ENCODE results near the gene CDH24. TPM values are rescaled to one million over a fixed set of nuclear protein-coding genes. Genes with fewer than 3 reads are reported as not detected.

The CDH24 gene
- total and polyA plus RNA-seq, 9 of the 15 experiments (the other 6 are each of a cell fraction or from before 2014, with no cell fraction given): 0.04 to 16.2 (median 4.9) TPM

- TF ChIP-seq GTF2A2 (tag; IDR thresholded peaks at IDR 0.05) (no peak), PHF21A (IDR thresholded peaks at IDR 0.05; ENCODE audit: borderline replicate concordance, low read depth) (no peak), POLR3G (IDR thresholded peaks at IDR 0.05; ENCODE audit: extremely low read depth, insufficient read length, insufficient replicate concordance) (no peak), ZNF764 (CRISPR knock-in tag; IDR thresholded peaks at IDR 0.05; ENCODE audit: low read depth) (no peak), BRCA1 (IDR thresholded peaks at IDR 0.05) (no peak), BRCA1 (CRISPR knock-in tag; IDR thresholded peaks at IDR 0.05) (no peak), ZNF140 (CRISPR knock-in tag; IDR thresholded peaks at IDR 0.05) (no peak), HNRNPH1 (optimal IDR thresholded peaks at IDR 0.05; ENCODE audit: low read depth, low read length) (no peak), LEF1 (IDR thresholded peaks at IDR 0.05) (no peak), ATF7 (IDR thresholded peaks at IDR 0.05) (no peak), POLR2H (tag; IDR thresholded peaks at IDR 0.05; ENCODE audit: low read depth) (no peak), MBD1 (CRISPR knock-in tag; IDR thresholded peaks at IDR 0.05) (no peak), XRCC4 (IDR thresholded peaks at IDR 0.05; ENCODE audit: extremely low read depth, insufficient read depth, insufficient read length) (no peak), ZNF239 (CRISPR knock-in tag; IDR thresholded peaks at IDR 0.05) (no peak), ZC3H8 (IDR thresholded peaks at IDR 0.05) (no peak), IRF1 (CRISPR knock-in tag; IDR thresholded peaks at IDR 0.05; ENCODE audit: borderline replicate concordance) (no peak), ZBTB34 (CRISPR knock-in tag; IDR thresholded peaks at IDR 0.05) (no peak), NONO (IDR thresholded peaks at IDR 0.05; ENCODE audit: low read depth in 2 of 2, low read length in 1 of 2) (peak in 1 of 2 experiments; percentile 44; a peak in 1 of 4 replicates), CGGBP1 (CRISPR knock-in tag; IDR thresholded peaks at IDR 0.05) (no peak), MAFF (IDR thresholded peaks at IDR 0.05; ENCODE audit: low read length) (no peak), PML (IDR thresholded peaks at IDR 0.05; ENCODE audit: low read length) (no peak), FOXP4 (CRISPR knock-in tag; IDR thresholded peaks at IDR 0.05; ENCODE audit: borderline replicate concordance) (no peak), MXI1 (IDR thresholded peaks at IDR 0.05; ENCODE audit: low read depth, low read length) (no peak), ZNF324 (CRISPR knock-in tag; IDR thresholded peaks at IDR 0.05) (no peak)
Measured at GRCh38 chr14:23056956-23057756, at the start of gene CDH24 (continued).
